SHP77 (cell line): ENCODE data around the gene MRPS9.

ENCODE experiments used
- DNase-seq, 2 experiments: peaks; one replicate each; lab custom pipeline; 2025; lab: John Stamatoyannopoulos, UW

The MRPS9 gene

DNA sequence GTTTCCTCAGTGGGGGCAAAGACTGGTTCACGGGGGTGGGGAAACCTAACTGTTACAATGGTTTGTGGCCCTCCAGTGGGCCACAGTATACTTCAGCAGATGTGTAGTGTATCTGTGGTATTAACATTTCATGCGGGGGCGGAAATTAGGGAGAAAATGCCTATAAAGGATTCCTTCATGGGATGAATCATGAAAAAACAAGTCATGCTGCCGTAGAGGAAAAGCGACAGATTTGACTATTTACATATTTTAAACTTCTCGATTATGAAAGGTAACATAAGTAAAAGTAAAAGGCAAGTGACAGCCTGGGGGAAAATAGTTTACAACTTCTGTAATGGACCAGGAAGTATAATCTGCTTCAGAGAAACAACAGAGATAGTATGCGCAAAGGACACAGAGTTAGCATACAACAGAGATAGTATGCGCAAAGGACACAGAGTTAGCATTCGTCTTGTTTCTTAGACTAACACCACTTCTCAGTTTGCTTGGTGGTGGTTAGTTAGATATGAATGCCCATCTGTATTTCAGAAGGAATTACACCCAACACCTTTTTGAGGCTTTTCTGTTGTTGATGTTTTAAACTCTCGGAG, 41.1 kb downstream of the MRPS9 start:
- DNase-seq = no peak

DNA sequence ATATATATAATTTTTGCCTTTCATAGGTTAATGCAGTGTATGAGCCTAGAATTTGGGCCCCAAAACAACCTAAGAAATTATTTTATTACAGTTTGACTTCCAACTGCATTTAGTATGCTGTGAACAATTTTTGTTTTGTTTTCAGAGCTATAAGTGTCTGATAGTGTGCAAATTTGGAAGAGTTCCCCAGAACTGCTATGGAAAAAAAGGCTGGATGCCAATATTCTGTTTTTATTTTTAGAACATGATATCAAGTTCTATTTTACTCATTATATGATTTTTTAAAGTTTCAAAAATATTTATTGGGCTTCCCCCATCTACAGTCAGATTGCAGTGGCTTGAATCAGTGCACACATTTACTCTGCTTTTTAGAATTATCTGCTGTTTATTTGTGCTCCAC, 42.6 kb downstream of the MRPS9 start:
- DNase-seq = no peak

DNA sequence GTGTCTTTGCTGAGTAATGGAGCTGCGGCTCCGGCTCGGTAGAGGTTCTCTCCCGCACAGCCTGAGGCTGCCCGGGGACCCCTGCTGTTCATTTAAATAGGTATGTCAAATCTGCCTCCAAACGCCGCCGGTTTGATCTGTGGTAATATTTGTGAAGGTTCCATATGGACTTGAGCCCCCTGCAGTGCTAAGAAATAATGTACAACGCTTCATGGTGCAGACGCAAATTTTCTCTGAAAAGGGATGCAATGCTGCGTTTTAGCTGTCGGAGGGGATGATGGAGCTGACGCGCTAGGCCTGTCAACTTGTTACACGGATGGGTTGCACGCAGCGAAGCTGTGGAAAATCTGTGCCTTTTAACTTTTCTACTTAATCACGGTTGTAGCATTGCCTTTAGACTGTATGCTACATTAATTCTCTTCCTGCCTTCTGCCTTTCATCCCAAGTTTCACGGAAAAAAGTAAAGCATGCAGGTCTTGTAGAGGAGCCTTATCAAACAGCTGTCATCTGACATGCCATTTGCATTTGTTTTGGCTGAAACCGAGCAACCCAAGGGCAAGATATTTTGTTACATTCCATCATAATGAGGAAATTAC, 43.2 kb downstream of the MRPS9 start:
- DNase-seq = no peak

DNA sequence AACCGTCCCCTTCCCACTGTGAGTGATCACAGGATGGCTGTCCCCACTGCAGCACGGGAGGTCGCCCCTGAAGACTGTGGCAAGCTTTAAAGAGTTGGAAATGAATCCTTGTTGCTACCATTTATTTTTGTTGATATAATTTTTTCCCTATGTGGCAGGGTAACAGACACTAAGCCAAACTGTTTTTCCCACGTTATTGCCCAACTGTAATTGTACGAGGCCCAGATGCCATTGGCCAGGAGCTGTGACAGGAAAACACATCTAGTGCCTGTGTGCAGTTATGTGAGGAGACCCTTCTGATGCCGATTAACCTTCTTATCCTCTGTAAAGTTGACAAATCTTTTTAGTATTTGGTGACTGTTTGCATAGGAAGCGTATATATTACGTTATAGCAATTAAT, 44.2 kb downstream of the MRPS9 start:
- DNase-seq = no peak

DNA sequence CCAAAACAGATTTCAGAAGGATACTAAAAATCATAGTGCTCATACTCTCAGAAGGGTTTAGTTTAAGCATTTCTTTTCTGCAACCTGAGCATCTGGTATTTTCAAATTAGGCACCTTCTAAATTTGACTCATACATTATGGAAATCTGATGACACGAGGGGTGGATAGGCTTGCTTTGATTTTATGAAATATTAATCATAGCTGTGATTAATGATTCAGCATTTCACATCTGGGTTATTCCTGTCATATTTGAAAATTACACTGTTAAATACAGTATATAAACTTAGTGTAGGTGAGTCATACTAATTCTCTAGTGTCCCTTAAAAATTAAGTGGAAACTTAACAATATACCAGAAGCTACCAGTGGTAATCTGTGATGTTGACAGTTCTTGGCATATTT, 47.7 kb downstream of the MRPS9 start:
- DNase-seq = no peak

DNA sequence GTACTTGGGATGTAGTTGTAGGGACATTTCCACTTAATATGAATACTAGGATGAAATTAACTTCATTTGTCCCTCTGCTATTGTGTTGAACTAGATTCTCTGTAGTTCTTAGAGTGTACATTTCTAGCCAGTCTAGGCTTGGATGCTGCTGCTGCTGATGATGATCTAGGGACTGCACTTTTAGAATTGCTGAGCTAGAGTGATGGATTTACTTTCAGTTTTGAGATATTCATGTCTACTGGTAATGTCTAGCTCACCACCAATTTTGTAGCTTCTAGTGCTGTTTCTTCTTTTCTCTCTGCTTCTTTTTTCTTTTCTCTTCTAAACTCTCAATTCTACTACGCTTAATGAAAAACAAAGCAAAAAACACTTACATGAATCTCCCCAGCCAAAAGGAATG, 49.4 kb downstream of the MRPS9 start:
- DNase-seq = no peak

DNA sequence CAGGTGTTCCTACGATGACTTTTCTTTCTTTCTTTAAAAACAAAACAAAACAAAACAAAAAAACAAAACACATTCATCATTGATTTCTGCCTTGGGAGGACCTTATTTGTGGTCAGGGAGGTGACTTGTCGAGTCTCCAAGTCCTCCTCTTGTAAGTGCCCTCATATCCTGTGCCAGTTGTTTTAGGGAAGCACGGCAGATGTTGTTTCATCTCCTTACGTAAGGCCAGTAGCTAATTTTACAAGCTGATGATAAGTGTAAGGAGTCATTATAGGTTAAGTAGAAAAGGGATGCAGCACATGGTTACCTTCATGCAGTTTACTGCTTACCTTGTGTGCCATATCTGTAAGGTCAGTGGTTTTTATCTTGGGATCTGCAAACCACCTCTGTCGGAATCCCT, 52.2 kb downstream of the MRPS9 start:
- no peak for DNase-seq

DNA sequence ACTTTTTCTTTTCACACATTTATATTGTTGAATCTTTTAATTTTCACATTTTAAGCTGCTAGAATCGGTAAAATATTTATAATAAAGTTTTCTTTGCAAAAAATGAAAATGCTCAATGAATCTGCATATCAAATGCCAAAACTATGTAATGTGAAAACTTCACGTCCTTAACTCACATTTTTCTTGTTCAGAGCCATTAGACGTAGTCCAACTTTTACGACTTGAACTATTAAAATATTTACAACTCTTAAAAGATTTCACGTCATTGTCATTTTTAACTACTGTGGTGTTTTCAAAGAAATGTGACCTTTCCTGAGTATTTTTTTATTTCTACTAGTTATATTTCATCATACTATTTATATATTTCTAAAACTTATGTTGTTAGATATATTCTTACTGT, 54.9 kb downstream of the MRPS9 start:
- DNase-seq = no peak

DNA sequence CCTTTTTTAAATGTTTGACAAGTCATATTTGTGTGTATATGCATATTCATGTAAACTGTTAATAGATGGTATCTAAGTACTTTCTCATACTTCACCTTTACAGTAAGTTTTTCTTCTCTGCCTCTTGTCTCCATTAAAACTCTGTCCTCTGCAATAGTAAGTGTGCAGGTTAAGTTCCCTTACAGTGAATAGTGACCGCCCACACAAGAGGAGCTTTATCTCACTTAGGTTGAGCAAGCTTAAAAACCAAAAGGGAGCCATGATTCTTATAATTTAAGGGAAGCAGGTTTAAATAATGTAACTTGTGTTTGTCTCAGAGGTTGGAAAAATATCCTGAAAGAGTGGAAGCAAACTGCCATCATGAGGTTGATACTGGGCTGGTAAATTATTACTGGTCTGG, 61.3 kb downstream of the MRPS9 start:
- no peak for DNase-seq

DNA sequence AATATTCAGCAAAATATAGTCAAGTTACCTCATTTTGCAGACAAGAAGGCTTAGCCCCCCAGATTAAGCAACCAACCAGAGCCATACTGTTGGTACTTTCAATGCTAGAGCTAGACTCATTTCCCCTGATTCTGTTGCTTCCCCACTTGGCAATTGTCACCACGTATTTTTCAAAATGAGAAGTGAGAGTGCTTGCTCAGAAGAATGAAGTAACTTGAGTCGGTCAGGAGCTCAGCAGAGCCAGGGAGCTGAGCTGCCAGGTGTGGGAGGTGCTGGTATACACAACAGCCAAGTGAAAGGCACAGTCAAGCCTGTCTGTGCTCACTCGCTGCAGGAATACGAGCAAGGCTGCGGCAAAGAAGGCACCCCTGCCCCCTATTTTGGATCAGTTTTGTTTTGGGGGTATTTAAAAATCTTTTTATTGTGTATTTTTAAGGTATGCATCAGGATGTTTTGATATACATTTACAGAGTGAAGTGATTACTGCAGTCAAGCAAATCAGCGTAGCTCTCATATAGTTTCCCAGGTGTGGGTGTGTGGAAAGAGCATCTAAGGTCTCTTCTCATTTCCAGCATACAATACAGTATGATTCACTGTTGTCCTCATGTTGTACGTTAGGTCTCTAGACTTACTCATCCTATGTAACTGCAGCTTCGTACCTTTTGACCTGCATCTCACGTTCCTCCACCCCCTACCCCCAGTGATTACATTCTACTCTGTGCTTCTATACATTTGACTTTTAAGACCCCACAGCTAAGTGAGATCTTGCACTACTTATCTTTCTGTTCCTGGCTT, 62.4 kb downstream of the MRPS9 start:
- no peak for DNase-seq

DNA sequence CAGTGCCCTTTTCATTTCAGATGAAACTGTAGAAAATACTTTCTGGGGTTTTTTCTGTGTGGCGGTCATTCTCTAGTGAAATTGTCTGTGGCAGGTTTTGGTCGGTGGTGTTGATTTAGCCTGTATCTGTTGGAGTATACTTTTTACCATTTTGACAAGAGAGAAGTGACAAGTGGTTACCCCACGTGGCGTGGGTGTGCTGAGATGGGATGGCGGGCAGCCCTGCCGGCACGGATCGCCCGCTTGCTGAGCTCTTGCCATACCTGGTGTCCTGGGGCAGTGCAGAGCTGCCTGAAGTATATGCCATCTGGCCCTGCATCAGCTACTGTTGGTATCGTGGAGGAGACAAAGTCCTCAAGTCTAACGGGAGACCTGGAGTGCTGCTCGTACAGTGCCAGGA, 64.1 kb downstream of the MRPS9 start:
- no peak for DNase-seq

DNA sequence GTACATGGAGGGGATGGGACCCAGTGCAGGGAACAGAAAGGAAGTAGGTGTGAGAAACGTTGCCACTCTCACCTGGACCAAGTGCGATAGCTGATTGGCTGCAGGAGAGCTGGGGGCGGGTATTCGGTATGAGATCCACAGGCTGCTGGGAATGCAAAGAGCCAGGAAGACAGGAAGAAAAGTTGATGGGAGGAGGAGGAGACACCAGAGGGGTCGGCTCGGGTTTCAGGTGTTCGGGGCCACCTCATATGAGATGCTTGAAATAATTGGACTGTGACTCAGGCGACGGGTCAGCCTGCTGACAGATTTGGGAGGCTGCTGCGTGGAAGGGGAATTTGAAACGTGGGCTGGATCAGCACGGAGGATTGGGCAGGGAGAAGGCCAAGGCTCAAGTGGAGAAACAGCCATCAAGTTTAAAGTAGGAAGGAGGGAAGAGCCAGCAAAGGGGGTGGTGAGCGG, 65.1 kb downstream of the MRPS9 start:
- DNase-seq = no peak

DNA sequence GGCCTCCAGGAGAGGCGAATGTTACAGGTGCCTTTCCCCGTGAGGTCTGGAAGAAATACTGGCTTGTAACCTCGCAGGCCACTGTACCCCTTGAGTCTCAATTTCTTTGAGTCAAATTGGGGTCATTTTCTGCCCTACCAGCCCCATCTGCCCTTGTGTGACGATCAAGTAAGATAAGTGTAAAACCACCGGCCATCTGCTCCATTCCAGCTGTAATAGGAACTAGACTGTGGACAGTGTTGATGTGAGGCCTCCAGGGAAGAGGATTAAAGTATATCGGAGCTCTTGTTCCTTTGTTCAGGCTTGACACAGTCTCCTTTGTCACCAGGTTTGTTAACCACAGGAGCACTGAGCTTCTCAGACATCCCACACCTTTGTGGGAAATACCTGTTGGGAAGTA, 65.6 kb downstream of the MRPS9 start:
- no peak for DNase-seq

DNA sequence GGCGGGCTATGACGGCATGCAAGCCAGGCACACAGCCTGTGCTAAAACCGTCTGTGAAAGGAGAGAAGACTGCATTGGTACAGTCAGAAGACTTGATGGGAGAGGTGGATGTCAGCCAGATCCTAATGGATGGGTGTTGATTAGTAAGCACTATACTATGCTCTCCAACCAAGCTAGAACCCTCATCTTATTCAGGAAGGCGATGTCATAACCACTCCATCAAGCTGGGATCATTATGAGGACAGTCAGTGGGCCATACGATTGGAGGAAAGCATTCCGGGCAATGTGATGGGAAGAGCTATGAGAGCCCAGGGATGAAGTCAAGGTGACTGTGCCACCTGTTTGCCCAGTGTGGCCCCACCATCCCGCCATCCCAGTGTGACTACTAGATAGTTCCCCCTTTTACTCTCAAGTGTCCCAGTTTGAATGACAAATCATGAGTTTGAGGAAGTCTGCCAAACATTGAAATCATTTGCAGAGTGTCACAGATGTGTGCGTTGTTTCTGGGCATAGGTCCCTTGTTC, 66.4 kb downstream of the MRPS9 start:
- no peak for DNase-seq

DNA sequence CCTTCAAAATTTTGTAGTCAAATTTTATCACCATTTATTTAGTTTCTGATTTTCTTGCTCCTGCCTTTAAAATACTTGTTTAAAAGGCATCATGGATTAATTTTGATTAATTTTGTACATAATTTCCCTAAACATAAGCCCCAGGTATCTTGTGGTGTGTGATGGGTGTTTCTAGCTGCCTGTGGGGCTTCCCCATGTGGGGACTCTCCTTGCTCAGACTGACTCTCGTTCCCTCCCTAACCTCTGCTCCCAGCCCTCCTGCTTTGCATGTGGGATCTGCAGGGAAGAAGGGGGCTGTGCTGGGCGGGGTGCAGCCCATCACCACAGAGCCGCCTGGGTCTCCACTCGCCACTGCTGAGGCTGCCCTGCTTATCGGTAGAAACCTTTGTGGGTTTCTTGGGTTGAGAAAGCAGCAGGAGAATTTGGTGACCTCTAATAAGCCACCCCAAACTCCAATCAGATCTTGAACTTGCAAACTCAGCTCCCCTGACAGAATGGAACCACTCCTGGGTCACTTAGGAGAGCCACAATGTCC, 72.5 kb downstream of the MRPS9 start:
- no peak for DNase-seq

DNA sequence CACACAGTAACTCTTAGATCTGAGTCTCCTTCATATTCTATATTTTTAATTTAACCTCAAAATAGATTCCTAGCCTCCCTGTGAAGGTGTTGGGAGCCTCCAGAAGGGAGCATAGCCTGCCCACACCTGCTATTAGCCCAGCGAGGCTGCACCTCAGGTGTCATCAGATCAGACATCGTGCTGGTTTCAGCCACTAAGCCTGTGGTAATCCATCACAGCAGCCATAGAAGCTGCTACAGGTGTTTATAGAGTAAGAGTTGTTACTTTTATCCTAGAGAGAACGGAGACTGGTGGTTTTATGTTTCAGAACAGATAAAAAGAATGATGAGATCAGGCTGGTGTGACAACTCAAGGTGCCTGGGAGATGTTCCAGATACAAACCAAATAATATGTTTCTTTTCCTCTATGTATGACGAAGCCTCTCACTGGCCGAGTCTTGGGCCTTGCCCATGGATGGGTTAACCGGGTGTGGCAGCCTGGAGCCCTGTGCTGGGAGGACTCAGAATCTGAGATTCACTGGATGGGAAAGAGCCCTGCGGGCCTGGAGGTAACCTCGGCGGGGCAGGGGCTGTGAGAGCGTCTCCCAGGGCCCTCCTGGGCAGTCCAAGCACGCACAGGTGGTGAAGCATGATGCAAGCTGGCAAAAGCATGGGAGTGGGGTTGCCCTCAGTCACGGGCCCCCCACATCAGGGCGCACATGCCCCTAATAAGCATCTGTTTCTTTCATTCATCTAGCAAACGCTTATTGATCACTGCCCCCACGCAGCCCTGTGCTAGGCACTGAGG, 73.7 kb downstream of the MRPS9 start:
- no peak for DNase-seq

DNA sequence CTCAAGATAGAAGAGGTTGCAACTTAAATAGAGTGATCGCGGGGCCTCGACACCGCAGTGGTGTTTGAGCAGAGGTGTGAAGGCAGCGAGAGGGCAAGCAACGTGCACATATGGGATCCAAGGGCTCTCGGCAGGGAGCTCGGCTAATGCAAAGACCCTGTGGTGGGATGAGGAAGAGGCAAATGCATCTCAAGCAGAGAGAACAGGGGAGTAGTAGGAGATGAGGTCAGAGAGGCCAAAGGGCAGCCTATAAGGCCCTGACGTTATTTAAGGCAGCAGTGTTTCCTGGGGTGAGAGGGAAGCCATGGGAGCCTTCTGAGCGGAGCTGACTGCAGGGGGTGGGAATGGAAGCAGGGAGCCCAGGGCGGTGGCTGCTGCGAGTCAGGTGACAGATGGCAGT, 74.5 kb downstream of the MRPS9 start:
- DNase-seq = no peak

DNA sequence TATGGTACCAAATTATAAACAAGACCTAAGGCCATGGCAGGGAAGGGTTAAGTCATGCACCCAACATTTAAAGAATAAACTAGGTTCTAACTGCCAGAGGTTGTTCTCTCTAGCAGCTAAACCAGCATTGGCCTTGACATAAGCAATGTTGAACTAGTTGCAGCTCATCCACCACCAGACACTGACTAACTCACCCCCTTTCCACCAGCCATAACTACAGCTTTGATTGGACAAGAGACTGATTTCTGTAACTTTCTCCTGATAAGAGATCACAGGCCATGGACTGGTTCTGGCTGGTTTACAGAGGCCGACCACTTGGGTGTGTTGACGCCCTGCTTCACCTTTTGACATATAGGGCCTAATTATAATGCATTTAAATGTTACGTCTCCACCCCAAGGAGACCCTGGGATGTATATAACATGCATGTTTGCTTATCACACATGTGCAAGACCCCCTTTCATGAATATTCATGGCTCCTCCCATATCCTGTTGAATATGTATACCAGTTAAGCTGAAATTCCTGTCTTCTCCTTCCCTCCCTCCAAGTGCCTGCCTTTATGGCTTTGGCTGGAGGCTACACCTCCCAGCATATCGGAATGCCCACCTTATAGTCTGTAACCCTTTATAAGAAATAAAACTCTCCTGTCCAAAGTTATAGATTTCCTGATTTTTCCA, 75.9 kb downstream of the MRPS9 start:
- DNase-seq = no peak

DNA sequence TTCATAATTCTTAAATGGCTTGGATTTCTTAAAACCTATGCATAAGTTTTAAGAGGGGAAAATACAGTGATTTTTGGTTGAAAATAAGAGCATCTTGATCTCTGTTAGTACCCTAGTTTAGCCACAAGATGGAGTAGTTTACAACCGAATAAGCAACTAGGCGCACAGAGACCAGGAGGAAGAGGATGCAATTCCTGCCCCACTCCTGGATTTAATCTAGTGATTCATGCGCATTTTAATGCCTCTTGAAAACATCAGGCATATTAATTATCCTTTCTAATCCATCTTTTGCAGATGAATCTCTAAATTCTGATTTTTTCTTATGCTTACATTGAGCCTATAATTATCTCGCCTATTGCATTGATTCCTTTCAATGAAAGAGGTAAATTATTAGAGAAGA, 76.7 kb downstream of the MRPS9 start:
- peak; percentile 19 to 30 for DNase-seq

DNA sequence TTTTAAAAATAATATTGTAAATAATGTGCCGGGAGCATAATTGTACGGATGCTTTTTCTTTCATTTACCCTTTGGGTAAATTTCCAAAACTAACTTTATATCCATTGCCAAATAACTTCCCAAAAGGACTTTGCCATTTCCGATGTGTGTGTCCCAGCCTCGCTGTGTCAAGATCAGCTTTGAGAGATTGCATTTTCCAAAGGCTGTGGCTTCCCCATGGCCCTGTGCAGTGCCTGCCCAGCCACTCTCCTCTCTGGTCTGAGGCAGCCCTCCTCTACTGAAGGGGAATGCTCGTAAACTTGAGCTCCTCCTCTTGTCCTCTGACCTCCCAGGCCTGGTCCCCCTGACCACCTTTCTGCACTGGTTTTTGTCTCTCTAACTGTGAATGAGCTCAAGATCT, 78.5 kb downstream of the MRPS9 start:
- DNase-seq = no peak

DNA sequence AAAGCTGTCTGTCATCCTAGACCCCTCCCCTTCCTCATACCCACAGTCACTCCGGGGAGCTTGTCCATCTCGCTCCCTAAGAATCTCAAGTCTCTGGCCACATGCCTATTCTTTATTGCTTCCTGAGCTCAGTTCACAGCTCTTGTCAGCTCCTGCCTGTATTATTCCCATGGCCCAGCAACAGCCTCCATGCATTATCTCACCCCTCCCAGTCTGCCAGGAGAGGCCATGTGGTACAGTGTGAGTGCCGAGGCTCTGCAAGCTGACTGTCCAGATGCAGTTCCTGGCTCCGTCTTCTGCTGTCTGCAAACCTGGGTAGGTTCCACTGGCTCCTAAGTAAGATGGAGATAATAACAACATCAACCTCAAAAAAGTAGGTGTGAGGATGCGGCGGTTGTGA, 79.7 kb downstream of the MRPS9 start:
- no peak for DNase-seq

DNA sequence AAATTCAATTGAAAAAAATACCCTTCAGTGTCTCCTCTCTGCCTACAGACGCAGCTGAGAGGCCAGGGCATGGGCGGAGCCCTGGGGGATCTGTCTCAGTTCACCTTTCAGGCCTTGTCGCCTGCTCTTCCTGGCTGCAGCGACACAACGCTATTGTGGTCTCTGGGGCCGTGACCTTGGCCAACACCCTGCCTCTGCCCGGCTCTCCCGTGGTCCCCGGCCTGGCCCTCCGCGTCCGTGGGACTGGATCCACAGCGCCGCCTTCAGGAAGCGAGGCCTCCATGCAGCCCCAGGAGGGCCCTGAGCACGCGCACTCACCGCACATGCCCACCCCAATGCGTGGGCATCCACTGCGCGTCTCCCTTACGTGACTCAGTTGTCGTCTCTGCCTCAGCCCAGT, 81.1 kb downstream of the MRPS9 start:
- DNase-seq = no peak
